SHP77 (cell line): ENCODE data around the gene HSF4.

ENCODE experiments used
- DNase-seq, 2 experiments: peaks; one replicate each; lab custom pipeline; 2025; lab: John Stamatoyannopoulos, UW

HSF4 gene

GRCh38 chr16:67150047-67150832 is 14.3 kb upstream of the HSF4 start:
- DNase-seq = no peak

GRCh38 chr16:67150833-67151396 is 13.6 kb upstream of the HSF4 start, which contains the start of gene B3GNT9:
TSS of gene B3GNT9 (minus strand) at chr16:67150998. CDS start at chr16:67150485, 513 bp downstream.
- DNase-seq = no peak

GRCh38 chr16:67151431-67152097 is 13.0 kb upstream of the HSF4 start:
- DNase-seq = no peak

- no peak for DNase-seq
Measured at GRCh38 chr16:67154578-67155294, 9.8 kb upstream of the HSF4 start.

- DNase-seq = peak; percentile 72 to 74
Measured at GRCh38 chr16:67155295-67156142, 9.0 kb upstream of the HSF4 start.

GRCh38 chr16:67156143-67156844 is 8.3 kb upstream of the HSF4 start:
- no peak for DNase-seq

GRCh38 chr16:67157106-67157748 is 7.3 kb upstream of the HSF4 start:
- no peak for DNase-seq

GRCh38 chr16:67157892-67158635 is 6.5 kb upstream of the HSF4 start:
- DNase-seq = no peak

GRCh38 chr16:67158637-67159600 is 5.6 kb upstream of the HSF4 start:
- DNase-seq = peak in 1 of 2 experiments; percentile 24

- peak in 1 of 2 experiments; percentile 41 for DNase-seq
Measured at GRCh38 chr16:67161595-67162058, 2.9 kb upstream of the HSF4 start.

- DNase-seq = no peak
Measured at GRCh38 chr16:67162506-67163163, 1.9 kb upstream of the HSF4 start.

- DNase-seq = no peak
Measured at GRCh38 chr16:67163164-67163998, 1.2 kb upstream of the HSF4 start.

GRCh38 chr16:67163999-67164558 is 466 bp upstream of the HSF4 start:
- DNase-seq = no peak

- no peak for DNase-seq
Measured at GRCh38 chr16:67165121-67166078, 855 bp downstream of the HSF4 start.

- DNase-seq = no peak
Measured at GRCh38 chr16:67166110-67166547, 1.6 kb downstream of the HSF4 start.
